Neuronal stem cell (in vitro differentiated cells): ENCODE measurements around the gene ATP7A.

Source experiments
- DNase-seq: peaks from one replicate; pipeline ENCODE4 v3.0.0-alpha.2; 2013; ENCODE audit warnings: low spot score
- H2AFZ ChIP-seq: one replicate; pipeline ENCODE4 v1.6.1; 2013; ENCODE audit warnings: mild to moderate bottlenecking, low read length, inconsistent platforms
- H2AK5ac ChIP-seq: 2 replicates; pipeline ENCODE4 v1.6.1; 2013; ENCODE audit warnings: low read depth, mild to moderate bottlenecking, inconsistent platforms, low read length, moderate library complexity, mixed read lengths
- H2BK120ac ChIP-seq: 2 replicates; pipeline ENCODE4 v1.6.1; 2013; ENCODE audit warnings: low read depth, mild to moderate bottlenecking, inconsistent platforms, low read length, moderate library complexity, mixed read lengths
- H2BK12ac ChIP-seq: one replicate; pipeline ENCODE4 v1.6.1; 2013; ENCODE audit warnings: low read length, inconsistent platforms
- H2BK15ac ChIP-seq: 2 replicates; pipeline ENCODE4 v1.6.1; 2013; ENCODE audit warnings: mild to moderate bottlenecking, low read length, inconsistent platforms, mixed read lengths
- H2BK5ac ChIP-seq: one replicate; pipeline ENCODE4 v1.6.1; 2013; ENCODE audit warnings: inconsistent platforms, mild to moderate bottlenecking, low read length, moderate library complexity
- H3K14ac ChIP-seq: one replicate; pipeline ENCODE4 v1.6.1; 2013; ENCODE audit warnings: low read length, inconsistent platforms
- H3K18ac ChIP-seq: 2 replicates; pipeline ENCODE4 v1.6.1; 2013; ENCODE audit warnings: low read length, inconsistent platforms
- H3K23ac ChIP-seq: 2 replicates; pipeline ENCODE4 v1.6.1; 2013; ENCODE audit warnings: low read depth, mild to moderate bottlenecking, mixed read lengths, low read length, inconsistent platforms; ENCODE audit not compliant: poor library complexity
- H3K27ac ChIP-seq: replicated peaks from 3 replicates; pipeline ENCODE4 v1.5.1; 2013; ENCODE audit warnings: low read length, inconsistent platforms
- H3K27me3 ChIP-seq, 3 experiments: 2 replicates each; pipeline ENCODE4 v1.6.1; 2013; ENCODE audit warnings: low read length in 3 of 3, mild to moderate bottlenecking in 2 of 3, inconsistent platforms in 1 of 3, low read depth in 1 of 3, mixed read lengths in 1 of 3, moderate library complexity in 1 of 3; ENCODE audit not compliant: control insufficient read depth in 3 of 3, insufficient read depth in 3 of 3
- H3K36me3 ChIP-seq, 2 donors: replicated peaks in 1 of 2; 2 replicates each; pipeline ENCODE4 v1.6.1; 2013; ENCODE audit warnings: low read length in 2 of 2; ENCODE audit not compliant: control insufficient read depth in 2 of 2, insufficient read depth in 2 of 2
- H3K4ac ChIP-seq: 2 replicates; pipeline ENCODE4 v1.6.1; 2013; ENCODE audit warnings: inconsistent platforms, mild to moderate bottlenecking, low read length, moderate library complexity
- H3K4me1 ChIP-seq, 2 donors: 1 replicate in 1 of 2; 2 replicates in 1 of 2; pipeline ENCODE4 v1.6.1; 2013; ENCODE audit warnings: low read length in 2 of 2, low read depth in 1 of 2; ENCODE audit not compliant: control insufficient read depth in 2 of 2, insufficient read depth in 1 of 2
- H3K4me2 ChIP-seq: one replicate; pipeline ENCODE4 v1.6.1; 2013; ENCODE audit warnings: mild to moderate bottlenecking, low read length, inconsistent platforms; ENCODE audit not compliant: insufficient read depth, poor library complexity, severe bottlenecking
- H3K4me3 ChIP-seq, 2 donors: 2 replicates each; pipeline ENCODE4 v1.5.1; 2013; ENCODE audit warnings: low read length in 2 of 2, mild to moderate bottlenecking in 2 of 2, inconsistent platforms in 1 of 2, moderate library complexity in 1 of 2
- H3K79me1 ChIP-seq: one replicate; pipeline ENCODE4 v1.6.1; 2013; ENCODE audit warnings: low read depth, mild to moderate bottlenecking, inconsistent platforms, low read length, moderate library complexity
- H3K9ac ChIP-seq: one replicate; pipeline ENCODE4 v1.6.1; 2013; ENCODE audit warnings: mild to moderate bottlenecking, low read depth, low read length, inconsistent platforms; ENCODE audit not compliant: poor library complexity
- H3K9me3 ChIP-seq, 2 donors: replicated peaks in 1 of 2; 2 replicates each; pipeline versions ENCODE3 to v1.6.1; 2013; ENCODE audit warnings: low read length in 2 of 2, mild to moderate bottlenecking in 2 of 2, inconsistent platforms in 1 of 2, low read depth in 1 of 2, mixed read lengths in 1 of 2, moderate library complexity in 1 of 2; ENCODE audit not compliant: control insufficient read depth in 2 of 2, insufficient read depth in 1 of 2
- H4K8ac ChIP-seq: one replicate; pipeline ENCODE4 v1.6.1; 2013; ENCODE audit warnings: low read depth, mild to moderate bottlenecking, inconsistent platforms, low read length, moderate library complexity
- H4K91ac ChIP-seq: one replicate; pipeline ENCODE4 v1.6.1; 2013; ENCODE audit warnings: low read length, low read depth, mild to moderate bottlenecking, inconsistent platforms; ENCODE audit not compliant: poor library complexity
- WGBS, 2 donors: extraction: QIAGEN DNeasy Blood & Tissue Kit; methylation state at CpG; one replicate each; pipeline ENCODE4 v1.1.7; 2013; ENCODE audit warnings: missing lambda C conversion rate in 2 of 2, mixed read lengths in 1 of 2; ENCODE audit not compliant: insufficient read length in 2 of 2, insufficient replicate concordance in 1 of 2; ENCODE audit errors: extremely low coverage in 2 of 2; 5-methylcytosine and 5-hydroxymethylcytosine counted together

ATP7A gene

GRCh38 chrX:77967631-77968030, 57.1 kb downstream of the ATP7A start:
- no peak overlapping the region for H3K27ac ChIP-seq
- no peak overlapping the region for H2BK5ac ChIP-seq
- H2BK12ac ChIP-seq = no peak overlapping the region
- H4K8ac ChIP-seq = no peak overlapping the region
- H3K9me3 ChIP-seq = no peaks in the 10 kb centered on the region
- no peak overlapping the region for H3K23ac ChIP-seq
- H3K4ac ChIP-seq = no peak overlapping the region
- H3K18ac ChIP-seq = no peak overlapping the region
- no peak overlapping the region for H2BK120ac ChIP-seq
- H2AK5ac ChIP-seq = no peak overlapping the region
- H4K91ac ChIP-seq = no peak overlapping the region
- no peaks in the 10 kb centered on the region for H3K27me3 ChIP-seq
- H2BK15ac ChIP-seq = no peak overlapping the region
- no peak overlapping the region for H2AFZ ChIP-seq
- no peak overlapping the region for H3K4me2 ChIP-seq
- no peaks in the 10 kb centered on the region for H3K79me1 ChIP-seq
- WGBS, 2 donors = no CpG with 5 or more reads among the region's 1 CpG
- H3K4me3 ChIP-seq = no peak overlapping the region
- H3K36me3 ChIP-seq = no peaks in the 10 kb centered on the region
- no peak overlapping the region for H3K9ac ChIP-seq
- DNase-seq = no peak
- no peaks in the 10 kb centered on the region for H3K4me1 ChIP-seq
- no peak overlapping the region for H3K14ac ChIP-seq

DNA sequence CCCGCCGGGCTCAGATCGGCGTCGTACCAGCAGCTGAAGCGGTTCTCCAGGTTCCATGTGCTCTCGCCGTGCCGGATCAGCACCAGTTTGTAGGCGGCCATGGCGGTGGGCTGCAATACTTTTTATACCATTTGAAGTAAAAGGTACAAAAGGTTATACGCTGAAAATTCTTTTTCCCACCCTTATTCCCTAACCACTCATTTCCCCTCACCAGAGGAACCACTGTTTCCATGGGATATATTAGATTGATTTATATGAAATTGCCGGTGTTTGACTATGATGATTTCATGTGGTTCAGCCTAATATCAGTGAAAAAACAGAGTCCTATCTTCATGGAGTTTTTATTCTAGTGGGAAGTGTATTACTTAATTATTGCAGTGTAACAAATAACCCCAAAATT, 59.0 kb downstream of the ATP7A start, which contains the start of gene PGAM4:
Gene PGAM4 (minus strand): TSS at position 101 of the 400 bp plus-strand sequence. CDS start 0 bp downstream, at position 101.
- Histone ChIP-seq H3K18ac (no peak within 1 kb of the TSS), H2BK120ac (no peak within 1 kb of the TSS), H3K23ac (no peak within 1 kb of the TSS), H3K36me3 (no peaks in the 10 kb centered on the region), H4K8ac (no peak within 1 kb of the TSS), H3K9ac (no peak within 1 kb of the TSS), H3K27me3 (no peaks in the 10 kb centered on the region), H2BK15ac (no peak within 1 kb of the TSS), H2AFZ (no peak within 1 kb of the TSS), H2AK5ac (no peak within 1 kb of the TSS), H2BK12ac (no peak within 1 kb of the TSS), H3K27ac (no peak within 1 kb of the TSS), H3K14ac (no peak within 1 kb of the TSS), H2BK5ac (no peak within 1 kb of the TSS), H3K9me3 (no peaks in the 10 kb centered on the region), H3K4ac (no peak within 1 kb of the TSS), H4K91ac (no peak within 1 kb of the TSS), H3K79me1 (no peaks in the 10 kb centered on the region), H3K4me1 (no peaks in the 10 kb centered on the region), H3K4me2 (no peak within 1 kb of the TSS), H3K4me3 (no peak within 1 kb of the TSS)
- DNase-seq = no peak
- no CpG with 5 or more reads among the region's 13 CpGs for WGBS, 2 donors

GRCh38 chrX:77975755-77976154, 65.3 kb downstream of the ATP7A start:
- H3K9me3 ChIP-seq = no peaks in the 10 kb centered on the region
- no peak for DNase-seq
- H3K4ac ChIP-seq = no peak overlapping the region
- H2BK15ac ChIP-seq = no peak overlapping the region
- no peak overlapping the region for H2BK120ac ChIP-seq
- no peak overlapping the region for H3K23ac ChIP-seq
- no peaks in the 10 kb centered on the region for H3K4me1 ChIP-seq
- no peak overlapping the region for H3K18ac ChIP-seq
- H2AFZ ChIP-seq = no peak overlapping the region
- H2BK12ac ChIP-seq = no peak overlapping the region
- H3K14ac ChIP-seq = no peak overlapping the region
- no peak overlapping the region for H2BK5ac ChIP-seq
- H3K27me3 ChIP-seq = no peaks in the 10 kb centered on the region
- H3K4me3 ChIP-seq = no peak overlapping the region
- no peak overlapping the region for H3K27ac ChIP-seq
- WGBS, 2 donors = no CpG with 5 or more reads among the region's 2 CpGs
- no peak overlapping the region for H2AK5ac ChIP-seq
- H3K4me2 ChIP-seq = no peak overlapping the region
- no peak overlapping the region for H4K91ac ChIP-seq
- no peaks in the 10 kb centered on the region for H3K79me1 ChIP-seq
- no peak overlapping the region for H3K9ac ChIP-seq
- no peaks in the 10 kb centered on the region for H3K36me3 ChIP-seq
- no peak overlapping the region for H4K8ac ChIP-seq

DNA sequence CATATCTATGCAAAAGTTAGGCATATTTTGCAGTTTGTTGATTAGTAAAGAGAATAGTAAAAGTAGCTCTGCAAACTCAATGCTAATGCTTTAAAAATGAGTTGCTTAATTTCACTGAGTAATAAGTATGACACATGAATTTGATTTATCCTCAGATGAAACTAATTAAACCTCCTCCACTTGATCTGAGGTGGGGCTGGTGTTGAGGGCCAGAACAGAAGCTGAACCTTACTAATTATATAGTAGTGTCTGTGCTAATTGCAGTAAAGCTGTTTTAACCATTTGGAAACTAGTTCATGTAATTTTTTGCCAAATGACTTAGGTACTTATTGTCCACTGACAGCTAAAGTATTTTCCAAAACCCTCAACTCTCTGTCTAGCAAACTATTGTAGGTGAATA, 66.6 kb downstream of the ATP7A start:
- Histone ChIP-seq H3K36me3 (no peaks in the 10 kb centered on the region), H3K9ac (no peak overlapping the region), H3K4me2 (no peak overlapping the region), H3K27me3 (no peaks in the 10 kb centered on the region), H3K79me1 (no peaks in the 10 kb centered on the region), H3K4me1 (no peaks in the 10 kb centered on the region), H2AFZ (no peak overlapping the region), H2BK15ac (no peak overlapping the region), H4K8ac (no peak overlapping the region), H2BK12ac (no peak overlapping the region), H2BK5ac (no peak overlapping the region), H2BK120ac (no peak overlapping the region), H2AK5ac (no peak overlapping the region), H3K4me3 (no peak overlapping the region), H4K91ac (no peak overlapping the region), H3K4ac (no peak overlapping the region), H3K27ac (no peak overlapping the region), H3K14ac (no peak overlapping the region), H3K18ac (no peak overlapping the region), H3K9me3 (no peaks in the 10 kb centered on the region), H3K23ac (no peak overlapping the region)
- DNase-seq = no peak
